HG03045 (cell line): Measurements from ENCODE around the gene SLC5A8.

Source experiments
- ATAC-seq: cut with Tn5 transposase; IDR thresholded peaks from one replicate; pipeline ENCODE4 v1.9.1; 2021; ENCODE audit warnings: mild to moderate bottlenecking, moderate library complexity; ENCODE audit not compliant: unreplicated experiment

The SLC5A8 gene, protein sequence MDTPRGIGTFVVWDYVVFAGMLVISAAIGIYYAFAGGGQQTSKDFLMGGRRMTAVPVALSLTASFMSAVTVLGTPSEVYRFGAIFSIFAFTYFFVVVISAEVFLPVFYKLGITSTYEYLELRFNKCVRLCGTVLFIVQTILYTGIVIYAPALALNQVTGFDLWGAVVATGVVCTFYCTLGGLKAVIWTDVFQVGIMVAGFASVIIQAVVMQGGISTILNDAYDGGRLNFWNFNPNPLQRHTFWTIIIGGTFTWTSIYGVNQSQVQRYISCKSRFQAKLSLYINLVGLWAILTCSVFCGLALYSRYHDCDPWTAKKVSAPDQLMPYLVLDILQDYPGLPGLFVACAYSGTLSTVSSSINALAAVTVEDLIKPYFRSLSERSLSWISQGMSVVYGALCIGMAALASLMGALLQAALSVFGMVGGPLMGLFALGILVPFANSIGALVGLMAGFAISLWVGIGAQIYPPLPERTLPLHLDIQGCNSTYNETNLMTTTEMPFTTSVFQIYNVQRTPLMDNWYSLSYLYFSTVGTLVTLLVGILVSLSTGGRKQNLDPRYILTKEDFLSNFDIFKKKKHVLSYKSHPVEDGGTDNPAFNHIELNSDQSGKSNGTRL

GRCh38 chr12:101209319-101210302, at the start of gene SLC5A8:
Gene SLC5A8, minus strand, starts transcription at chr12:101210238. Its CDS starts 390 bp downstream, at chr12:101209848.
- ATAC-seq: no peak

DNA sequence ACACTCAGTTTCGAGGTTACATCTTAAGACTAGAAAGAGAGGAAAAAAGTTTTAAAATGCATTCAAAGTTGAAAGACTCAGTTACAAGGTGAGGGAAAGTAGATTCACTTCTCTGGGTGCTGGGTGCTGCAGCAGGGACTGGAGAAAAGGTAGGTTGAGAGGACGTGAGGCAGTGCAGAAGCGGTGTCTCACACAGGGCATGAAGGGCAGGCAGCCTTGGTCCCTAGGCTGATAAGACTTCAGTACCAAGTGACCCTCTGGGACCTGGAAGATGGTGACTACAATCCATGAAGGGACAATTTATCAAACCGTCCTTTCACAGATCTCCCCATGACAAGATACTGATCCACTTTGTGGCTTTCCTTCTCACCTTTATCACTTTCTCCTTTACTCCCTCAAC, 47.3 kb upstream of the SLC5A8 start:
- no peak for ATAC-seq

DNA sequence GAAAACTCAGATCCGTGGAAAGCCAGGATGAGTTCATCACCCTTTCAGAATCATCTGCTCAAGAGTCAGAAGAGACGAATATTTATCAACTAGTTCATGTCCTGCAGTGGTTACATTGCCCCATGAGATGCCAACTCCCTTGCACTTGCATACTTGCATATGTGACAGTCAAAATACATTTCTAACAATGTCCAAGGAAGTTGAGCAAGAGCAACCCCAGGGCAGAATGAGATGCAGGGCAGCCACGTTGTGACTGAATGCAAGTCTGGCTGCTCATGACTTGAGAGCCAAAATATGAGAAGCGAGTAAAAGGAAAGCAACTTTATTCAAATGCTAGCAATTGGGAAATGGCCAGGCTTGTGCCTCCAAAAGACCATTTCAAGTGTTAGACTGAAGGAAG, 46.2 kb upstream of the SLC5A8 start:
- ATAC-seq: no peak

GRCh38 chr12:101243616-101244015, 33.6 kb upstream of the SLC5A8 start:
- ATAC-seq: no peak

- ATAC-seq: no peak
Observed at GRCh38 chr12:101243074-101243473, 33.0 kb upstream of the SLC5A8 start.

GRCh38 chr12:101238800-101239329, 28.8 kb upstream of the SLC5A8 start:
- ATAC-seq: no peak

DNA sequence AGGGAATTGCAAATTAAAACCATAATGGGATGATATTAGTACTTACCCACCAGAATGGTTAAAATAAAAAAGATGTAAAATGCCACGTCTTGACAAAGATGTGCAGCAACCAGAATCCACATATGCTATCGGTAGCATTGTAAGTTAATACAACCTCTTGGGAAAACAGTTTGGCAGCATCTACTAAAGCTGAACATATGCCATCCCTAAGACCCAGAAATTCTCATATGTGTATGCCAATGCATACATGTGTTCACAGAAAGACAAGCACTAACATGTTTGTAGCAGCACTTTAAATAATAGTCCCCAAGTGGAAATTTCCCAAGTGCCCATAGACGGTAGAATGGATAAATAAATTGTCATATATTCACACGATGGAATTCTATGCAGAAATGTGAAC, 28.3 kb upstream of the SLC5A8 start:
- no peak for ATAC-seq

DNA sequence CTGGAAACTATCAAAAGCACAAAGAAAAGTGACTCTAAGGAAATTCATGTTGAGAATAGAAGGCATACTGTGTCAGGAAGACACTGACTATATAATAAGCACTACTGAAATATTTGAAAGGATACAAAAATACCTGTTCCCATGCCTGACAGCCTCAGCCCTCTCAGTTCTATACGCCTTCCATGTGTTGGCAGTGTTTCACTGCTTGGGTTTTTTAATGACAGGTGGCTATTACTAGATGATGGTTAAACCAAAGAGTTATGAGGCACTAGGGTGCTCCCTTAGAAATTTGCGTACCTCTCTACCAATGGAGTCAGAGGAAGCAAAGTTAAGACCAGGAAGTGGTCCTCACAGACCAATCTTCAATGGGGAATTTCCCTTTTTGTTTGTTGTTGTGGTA, 25.6 kb upstream of the SLC5A8 start:
- ATAC-seq: no peak

GRCh38 chr12:101231636-101232035, 21.6 kb upstream of the SLC5A8 start:
- no peak for ATAC-seq

GRCh38 chr12:101230547-101230946, 20.5 kb upstream of the SLC5A8 start:
- ATAC-seq: no peak

DNA sequence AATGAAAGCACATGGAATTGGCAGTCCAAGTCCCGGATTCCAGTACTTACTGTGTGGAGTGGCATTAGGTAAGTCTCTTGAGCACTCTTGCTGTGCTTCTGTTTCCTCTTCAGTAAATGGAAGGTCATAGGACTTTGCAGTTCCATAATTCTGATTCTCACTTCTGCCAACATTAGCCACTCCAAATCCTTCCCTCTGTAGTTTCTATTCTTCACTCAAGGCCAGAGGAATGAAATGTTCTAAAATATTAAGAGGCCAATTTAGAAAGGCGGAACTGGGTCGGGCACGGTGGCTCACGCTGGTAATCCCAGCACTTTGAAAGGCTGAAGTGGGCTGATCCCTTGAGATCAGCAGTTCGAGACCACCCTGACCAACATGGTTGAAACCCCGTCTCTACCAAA, 19.8 kb upstream of the SLC5A8 start:
- ATAC-seq: no peak

DNA sequence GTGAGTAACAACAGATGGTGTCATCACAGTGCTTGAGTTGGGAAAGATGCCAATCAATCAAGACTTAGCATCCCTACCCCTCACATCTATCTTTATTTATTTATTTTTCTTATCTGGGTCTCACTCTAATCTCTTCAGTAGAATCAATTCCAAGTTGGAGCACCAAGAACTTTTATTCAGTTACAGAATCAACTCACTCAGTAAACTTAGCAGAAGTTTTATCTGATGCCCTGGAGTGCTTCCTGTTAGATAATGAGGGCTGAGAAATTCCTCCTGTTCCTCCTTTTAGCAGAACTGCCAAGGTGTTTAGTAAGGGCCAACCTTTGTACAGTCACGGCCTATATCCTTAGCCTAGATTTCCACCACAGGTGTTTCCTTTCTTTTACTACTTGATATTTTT, 11.3 kb upstream of the SLC5A8 start:
- no peak for ATAC-seq

DNA sequence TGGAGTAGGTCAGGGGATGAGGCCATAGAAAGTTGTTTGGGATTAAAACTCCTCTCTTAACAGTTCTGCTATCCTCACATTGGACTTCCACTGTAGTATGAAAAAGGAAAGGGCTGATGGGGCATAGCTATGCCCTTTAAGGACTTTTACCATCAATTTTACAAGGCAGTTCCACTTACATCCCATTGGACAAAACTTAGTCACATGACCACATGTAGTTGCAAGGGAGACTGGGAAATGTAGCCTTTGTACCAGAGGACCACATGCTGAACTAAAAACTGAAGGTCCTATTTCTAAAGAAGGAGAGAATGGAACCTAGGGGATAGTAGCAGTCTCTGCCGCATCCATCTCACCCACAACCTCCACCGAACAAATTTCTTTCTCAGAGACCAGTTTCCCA, 6.8 kb upstream of the SLC5A8 start:
- ATAC-seq: no peak

DNA sequence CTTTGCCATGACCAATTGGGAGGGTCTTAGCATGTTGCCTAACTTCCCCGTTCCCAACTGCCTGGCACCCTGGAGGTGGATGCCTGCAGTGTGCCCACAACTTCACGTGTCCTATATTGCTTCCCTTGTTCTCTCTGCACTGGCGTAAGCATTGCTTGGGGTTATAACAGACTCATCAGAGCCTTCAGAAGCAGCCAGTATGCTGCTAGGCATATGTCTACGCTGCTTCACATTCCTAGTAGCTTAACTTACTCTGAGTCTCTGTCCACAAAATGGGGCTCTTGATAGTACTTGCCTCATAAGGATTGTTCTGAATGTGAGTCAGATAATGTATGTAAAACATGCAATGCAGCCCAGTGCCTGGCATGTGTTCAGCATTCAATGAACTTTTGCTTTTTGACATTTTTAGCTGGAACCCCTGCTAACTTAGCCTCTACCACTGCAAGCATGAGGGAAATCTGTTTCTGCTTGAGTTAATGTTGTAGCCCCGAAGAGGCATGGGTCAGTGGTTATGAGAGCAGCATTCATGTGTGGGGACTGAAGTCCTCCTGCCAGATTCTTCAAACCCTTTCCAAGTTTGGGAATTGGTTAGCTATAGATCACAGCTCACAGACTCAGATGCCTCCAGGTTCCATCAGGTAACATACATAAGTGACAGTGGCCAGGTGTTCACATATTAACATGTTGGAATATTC, 2.8 kb downstream of the SLC5A8 start:
- no peak for ATAC-seq

- no peak for ATAC-seq
Observed at GRCh38 chr12:101204602-101205304, 5.3 kb downstream of the SLC5A8 start.

- ATAC-seq: no peak
Observed at GRCh38 chr12:101200824-101201223, 9.2 kb downstream of the SLC5A8 start.

- no peak for ATAC-seq
Observed at GRCh38 chr12:101200145-101200544, 9.9 kb downstream of the SLC5A8 start.

GRCh38 chr12:101186291-101186690, 23.7 kb downstream of the SLC5A8 start:
- no peak for ATAC-seq

- no peak for ATAC-seq
Observed at GRCh38 chr12:101181776-101182175, 28.3 kb downstream of the SLC5A8 start.

DNA sequence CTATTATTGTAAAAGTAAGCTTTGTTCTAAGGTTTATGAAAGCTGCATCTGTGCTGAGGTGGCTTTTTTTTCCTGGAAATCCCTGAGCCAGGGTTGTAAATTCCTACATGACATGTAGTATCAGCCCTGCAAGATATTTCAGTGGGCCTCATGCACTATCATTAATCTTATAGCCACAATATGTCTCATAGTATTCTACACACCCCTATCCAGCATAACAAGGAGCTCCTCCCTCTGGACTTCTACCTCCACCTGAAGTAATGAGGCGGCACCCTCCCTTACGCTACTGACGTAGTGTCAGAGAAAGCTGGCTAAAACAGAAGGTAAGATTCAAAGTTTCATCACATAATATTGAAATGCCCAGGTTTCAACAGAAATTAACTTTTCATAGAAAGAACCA, 35.5 kb downstream of the SLC5A8 start:
- ATAC-seq: no peak
